ENCODE data around the gene CTRL.

DNA sequence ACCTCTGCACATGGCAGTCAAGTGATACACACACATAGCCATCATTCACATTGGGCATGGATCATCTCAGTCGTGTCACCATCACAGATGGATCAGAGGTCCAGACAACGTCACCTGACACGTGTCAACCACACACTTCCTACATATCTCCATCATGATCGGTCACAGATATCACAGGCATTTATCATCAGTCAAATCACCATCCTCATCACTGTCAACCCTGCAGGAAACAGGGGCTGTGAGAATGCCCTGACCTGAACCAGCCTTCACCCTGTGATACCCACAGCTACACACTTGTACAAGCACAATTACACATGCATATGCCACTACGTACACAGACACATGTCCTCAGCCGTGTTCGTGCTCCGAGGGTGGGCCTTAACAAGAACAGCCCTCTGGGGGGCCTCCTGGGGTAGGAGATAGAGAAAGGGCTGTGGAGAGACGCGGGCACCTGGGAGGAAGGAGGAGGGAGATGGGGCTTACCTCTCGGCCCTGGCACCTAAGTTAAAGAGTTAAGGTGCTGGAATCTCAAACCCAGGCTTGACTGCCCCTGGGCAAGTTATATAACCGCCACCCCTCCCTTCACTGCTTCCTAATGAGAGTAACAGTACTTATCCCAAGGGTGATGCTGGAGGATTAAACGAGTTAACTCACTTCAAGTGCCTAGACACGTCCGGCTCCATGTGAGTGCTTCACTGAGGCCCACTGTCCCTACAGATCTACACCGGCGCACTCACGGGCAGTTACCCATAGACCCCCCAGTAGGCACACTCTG lies 35.7 kb upstream of the CTRL start:
- TF ChIP-seq, protein P1, sequence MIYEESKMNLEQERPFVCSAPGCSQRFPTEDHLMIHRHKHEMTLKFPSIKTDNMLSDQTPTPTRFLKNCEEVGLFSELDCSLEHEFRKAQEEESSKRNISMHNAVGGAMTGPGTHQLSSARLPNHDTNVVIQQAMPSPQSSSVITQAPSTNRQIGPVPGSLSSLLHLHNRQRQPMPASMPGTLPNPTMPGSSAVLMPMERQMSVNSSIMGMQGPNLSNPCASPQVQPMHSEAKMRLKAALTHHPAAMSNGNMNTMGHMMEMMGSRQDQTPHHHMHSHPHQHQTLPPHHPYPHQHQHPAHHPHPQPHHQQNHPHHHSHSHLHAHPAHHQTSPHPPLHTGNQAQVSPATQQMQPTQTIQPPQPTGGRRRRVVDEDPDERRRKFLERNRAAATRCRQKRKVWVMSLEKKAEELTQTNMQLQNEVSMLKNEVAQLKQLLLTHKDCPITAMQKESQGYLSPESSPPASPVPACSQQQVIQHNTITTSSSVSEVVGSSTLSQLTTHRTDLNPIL (CRISPR knock-in tag; IDR thresholded peaks at IDR 0.05; ENCODE audit: low read depth): no peak
- TF ChIP-seq BACH2 (CRISPR knock-in tag; IDR thresholded peaks at IDR 0.05; ENCODE audit: borderline replicate concordance): no peak
- no peak for TF ChIP-seq ZNF8 (CRISPR knock-in tag; IDR thresholded peaks at IDR 0.05)
- TF ChIP-seq, protein P2, sequence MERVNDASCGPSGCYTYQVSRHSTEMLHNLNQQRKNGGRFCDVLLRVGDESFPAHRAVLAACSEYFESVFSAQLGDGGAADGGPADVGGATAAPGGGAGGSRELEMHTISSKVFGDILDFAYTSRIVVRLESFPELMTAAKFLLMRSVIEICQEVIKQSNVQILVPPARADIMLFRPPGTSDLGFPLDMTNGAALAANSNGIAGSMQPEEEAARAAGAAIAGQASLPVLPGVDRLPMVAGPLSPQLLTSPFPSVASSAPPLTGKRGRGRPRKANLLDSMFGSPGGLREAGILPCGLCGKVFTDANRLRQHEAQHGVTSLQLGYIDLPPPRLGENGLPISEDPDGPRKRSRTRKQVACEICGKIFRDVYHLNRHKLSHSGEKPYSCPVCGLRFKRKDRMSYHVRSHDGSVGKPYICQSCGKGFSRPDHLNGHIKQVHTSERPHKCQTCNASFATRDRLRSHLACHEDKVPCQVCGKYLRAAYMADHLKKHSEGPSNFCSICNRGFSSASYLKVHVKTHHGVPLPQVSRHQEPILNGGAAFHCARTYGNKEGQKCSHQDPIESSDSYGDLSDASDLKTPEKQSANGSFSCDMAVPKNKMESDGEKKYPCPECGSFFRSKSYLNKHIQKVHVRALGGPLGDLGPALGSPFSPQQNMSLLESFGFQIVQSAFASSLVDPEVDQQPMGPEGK (CRISPR knock-in tag; IDR thresholded peaks at IDR 0.05; ENCODE audit: borderline replicate concordance): no peak
- no peak for TF ChIP-seq ARNTL (CRISPR knock-in tag; IDR thresholded peaks at IDR 0.05; ENCODE audit: borderline replicate concordance, low read depth)
- TF ChIP-seq ZNF565 (CRISPR knock-in tag; conservative IDR thresholded peaks at IDR 0.05; ENCODE audit: low read depth): no peak
- no peak for TF ChIP-seq CSDC2 (CRISPR knock-in tag; IDR thresholded peaks at IDR 0.05)
- TF ChIP-seq, protein P3, sequence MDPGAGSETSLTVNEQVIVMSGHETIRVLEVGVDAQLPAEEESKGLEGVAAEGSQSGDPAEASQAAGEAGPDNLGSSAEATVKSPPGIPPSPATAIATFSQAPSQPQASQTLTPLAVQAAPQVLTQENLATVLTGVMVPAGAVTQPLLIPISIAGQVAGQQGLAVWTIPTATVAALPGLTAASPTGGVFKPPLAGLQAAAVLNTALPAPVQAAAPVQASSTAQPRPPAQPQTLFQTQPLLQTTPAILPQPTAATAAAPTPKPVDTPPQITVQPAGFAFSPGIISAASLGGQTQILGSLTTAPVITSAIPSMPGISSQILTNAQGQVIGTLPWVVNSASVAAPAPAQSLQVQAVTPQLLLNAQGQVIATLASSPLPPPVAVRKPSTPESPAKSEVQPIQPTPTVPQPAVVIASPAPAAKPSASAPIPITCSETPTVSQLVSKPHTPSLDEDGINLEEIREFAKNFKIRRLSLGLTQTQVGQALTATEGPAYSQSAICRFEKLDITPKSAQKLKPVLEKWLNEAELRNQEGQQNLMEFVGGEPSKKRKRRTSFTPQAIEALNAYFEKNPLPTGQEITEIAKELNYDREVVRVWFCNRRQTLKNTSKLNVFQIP (CRISPR knock-in tag; IDR thresholded peaks at IDR 0.05; ENCODE audit: borderline replicate concordance, low read depth): no peak
- no peak for TF ChIP-seq RARB (CRISPR knock-in tag; IDR thresholded peaks at IDR 0.05)
- no peak for TF ChIP-seq ZC3H10 (CRISPR knock-in tag; IDR thresholded peaks at IDR 0.05)
- TF ChIP-seq ZFP3 (CRISPR knock-in tag; IDR thresholded peaks at IDR 0.05): no peak
- TF ChIP-seq OSR1 (CRISPR knock-in tag; IDR thresholded peaks at IDR 0.05): no peak
- no peak for TF ChIP-seq ZFP30 (CRISPR knock-in tag; IDR thresholded peaks at IDR 0.05)
- TF ChIP-seq PPARA (CRISPR knock-in tag; IDR thresholded peaks at IDR 0.05; ENCODE audit: borderline replicate concordance): no peak

All from SK-N-SH treated with all-trans-retinoic acid at 6 μM for 48 hours (cell line).